ENCODE data around the gene OCA2.
A peak's percentile ranks its signal among the peaks of the same experiment; 100 is the strongest.

The OCA2 gene

DNA sequence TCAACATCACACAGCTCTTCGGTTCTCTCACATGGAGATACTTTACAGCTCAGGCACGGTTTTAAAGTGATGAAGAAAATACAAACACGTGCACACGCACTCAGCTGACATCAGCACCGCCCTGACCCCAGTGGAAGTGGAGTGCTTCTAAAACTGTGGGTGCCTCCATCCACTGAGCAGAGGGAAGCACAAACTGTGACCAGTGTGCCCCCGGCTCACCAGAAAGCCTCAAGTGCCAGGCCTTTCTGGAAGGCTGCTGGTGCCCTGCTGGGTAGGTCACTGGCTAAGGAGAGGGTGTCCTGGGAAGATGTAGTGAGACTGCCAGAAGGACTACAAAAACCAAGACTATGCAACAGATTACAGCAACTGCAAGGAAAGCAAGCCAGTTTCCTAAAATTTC is 78.5 kb downstream of the OCA2 start:
- peak; percentile 9 for DNase-seq (ENCODE audit: low spot score)
- TF ChIP-seq, protein P1, sequence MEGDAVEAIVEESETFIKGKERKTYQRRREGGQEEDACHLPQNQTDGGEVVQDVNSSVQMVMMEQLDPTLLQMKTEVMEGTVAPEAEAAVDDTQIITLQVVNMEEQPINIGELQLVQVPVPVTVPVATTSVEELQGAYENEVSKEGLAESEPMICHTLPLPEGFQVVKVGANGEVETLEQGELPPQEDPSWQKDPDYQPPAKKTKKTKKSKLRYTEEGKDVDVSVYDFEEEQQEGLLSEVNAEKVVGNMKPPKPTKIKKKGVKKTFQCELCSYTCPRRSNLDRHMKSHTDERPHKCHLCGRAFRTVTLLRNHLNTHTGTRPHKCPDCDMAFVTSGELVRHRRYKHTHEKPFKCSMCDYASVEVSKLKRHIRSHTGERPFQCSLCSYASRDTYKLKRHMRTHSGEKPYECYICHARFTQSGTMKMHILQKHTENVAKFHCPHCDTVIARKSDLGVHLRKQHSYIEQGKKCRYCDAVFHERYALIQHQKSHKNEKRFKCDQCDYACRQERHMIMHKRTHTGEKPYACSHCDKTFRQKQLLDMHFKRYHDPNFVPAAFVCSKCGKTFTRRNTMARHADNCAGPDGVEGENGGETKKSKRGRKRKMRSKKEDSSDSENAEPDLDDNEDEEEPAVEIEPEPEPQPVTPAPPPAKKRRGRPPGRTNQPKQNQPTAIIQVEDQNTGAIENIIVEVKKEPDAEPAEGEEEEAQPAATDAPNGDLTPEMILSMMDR (IDR thresholded peaks at IDR 0.05; ENCODE audit: extremely low read depth, missing control alignments), result no peak

DNA sequence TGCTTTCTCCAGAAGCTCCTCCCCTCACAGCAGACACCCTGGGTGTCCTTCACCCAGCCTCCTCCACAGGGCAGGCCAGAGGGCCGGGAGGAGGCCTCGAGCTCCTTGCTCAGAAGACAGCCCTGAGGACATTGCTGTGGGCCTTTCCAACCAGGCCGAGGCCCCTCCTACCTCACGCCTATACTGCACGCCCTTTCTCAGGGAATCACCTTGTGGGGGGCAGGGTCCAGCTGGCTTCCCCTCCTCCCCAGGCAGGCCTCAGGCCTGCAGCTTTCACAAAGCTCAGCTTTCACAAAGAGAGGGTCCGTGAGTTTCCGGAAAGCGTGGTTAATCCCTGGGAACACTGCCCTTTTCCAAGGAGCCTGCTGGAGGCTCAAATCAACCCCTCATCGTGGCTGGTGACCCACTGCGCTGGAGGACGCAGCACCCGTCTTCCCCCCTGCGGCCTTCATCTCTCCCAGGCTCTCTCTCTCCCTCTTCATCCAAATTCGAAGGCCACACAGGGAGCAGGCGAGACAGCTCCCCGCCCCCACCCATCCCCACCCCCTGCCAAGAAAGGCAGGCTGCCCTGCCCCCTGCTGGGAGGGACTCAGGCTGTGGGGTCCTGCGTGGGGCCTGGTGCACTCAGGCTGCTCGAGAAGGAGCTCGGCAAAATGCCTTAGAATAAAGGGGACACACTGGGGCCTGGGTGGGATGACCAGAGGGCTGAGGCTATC is 79.4 kb downstream of the OCA2 start:
- TF ChIP-seq, protein P1 (IDR thresholded peaks at IDR 0.05; ENCODE audit: extremely low read depth, missing control alignments), result no peak
- DNase-seq (ENCODE audit: low spot score), result no peak

DNA sequence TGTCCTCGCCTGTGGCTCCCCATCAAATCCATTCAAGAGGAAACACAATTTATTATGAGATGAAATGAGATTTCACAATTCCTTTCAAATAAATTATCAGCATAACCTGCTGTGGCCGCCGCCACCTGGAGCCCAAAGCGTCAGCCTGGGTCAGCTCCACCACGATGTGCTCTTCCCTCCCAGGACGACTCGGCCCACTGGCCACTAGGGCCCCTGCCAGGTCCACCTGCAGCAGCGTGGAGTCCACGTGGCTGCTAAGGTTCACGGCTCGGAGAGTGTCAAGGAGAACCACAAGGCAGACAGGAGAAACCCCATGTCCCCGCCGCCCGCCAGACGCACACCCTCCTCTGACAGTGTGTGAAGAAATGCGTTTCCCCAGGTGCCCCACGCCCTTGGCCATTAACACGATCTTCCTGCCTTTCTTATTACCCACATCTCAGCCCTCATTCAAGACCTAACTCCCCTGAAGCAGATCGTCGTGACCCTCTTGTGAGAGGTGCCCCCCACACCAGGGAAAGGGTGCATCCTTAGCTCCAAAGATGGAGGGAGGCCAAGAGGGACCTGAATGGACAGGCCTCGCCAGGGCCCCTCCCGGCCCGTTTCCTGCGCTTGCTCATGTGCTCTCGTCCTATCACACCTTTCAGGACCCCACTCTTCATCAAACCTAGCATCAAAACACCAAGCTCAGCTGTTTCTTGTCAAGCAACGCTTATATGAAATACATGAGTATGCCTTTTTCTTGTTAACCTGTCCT is 80.6 kb downstream of the OCA2 start:
- DNase-seq (ENCODE audit: low spot score), result no peak
- TF ChIP-seq, protein P1 (IDR thresholded peaks at IDR 0.05; ENCODE audit: extremely low read depth, missing control alignments), result no peak

DNA sequence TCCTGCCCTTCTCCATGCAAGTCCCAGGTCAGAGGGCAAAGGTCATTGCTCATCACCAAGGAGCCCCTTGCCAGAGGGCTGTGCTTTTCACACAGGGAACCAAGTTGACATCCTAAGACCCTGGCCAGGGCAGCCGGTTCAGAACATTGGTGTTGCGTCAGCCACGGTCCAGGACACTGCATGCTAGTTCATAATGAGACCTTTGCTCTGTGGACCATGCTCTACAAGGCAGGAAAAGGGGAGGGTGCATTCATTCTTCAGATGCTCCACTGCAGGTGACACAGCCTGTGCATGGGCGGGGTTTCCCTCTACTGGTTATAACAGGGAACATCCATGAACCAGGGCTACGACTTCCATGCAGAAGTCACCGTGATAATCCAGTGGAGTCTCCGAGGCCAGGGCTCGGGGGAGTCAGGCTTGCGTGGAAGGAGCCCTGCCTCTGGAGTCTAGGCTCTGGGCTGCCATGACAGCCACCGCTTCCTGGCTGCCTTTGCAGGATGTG is 81.6 kb downstream of the OCA2 start:
- TF ChIP-seq, protein P1 (IDR thresholded peaks at IDR 0.05; ENCODE audit: extremely low read depth, missing control alignments), result no peak
- no peak for DNase-seq (ENCODE audit: low spot score)

DNA sequence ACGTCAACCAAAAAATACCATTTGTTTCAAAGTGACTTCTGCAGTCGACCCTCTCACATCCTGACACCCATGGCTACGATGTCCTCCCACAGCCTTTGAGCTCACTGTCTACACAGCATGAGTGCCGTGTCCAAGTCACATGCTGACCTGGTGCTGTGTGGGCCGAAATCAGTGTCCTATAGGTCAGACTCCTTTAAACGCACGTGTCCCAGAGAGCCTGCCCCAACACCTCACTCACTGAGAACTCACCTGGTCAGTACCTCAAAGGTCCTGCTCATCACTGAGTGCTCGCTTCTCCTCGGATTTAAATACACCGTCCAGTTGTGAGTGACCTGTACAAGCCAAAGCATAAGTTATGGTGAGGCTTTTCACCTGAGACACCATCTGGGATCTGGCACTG is 83.3 kb downstream of the OCA2 start:
- no peak for DNase-seq (ENCODE audit: low spot score)
- TF ChIP-seq, protein P1 (IDR thresholded peaks at IDR 0.05; ENCODE audit: extremely low read depth, missing control alignments), result no peak

DNA sequence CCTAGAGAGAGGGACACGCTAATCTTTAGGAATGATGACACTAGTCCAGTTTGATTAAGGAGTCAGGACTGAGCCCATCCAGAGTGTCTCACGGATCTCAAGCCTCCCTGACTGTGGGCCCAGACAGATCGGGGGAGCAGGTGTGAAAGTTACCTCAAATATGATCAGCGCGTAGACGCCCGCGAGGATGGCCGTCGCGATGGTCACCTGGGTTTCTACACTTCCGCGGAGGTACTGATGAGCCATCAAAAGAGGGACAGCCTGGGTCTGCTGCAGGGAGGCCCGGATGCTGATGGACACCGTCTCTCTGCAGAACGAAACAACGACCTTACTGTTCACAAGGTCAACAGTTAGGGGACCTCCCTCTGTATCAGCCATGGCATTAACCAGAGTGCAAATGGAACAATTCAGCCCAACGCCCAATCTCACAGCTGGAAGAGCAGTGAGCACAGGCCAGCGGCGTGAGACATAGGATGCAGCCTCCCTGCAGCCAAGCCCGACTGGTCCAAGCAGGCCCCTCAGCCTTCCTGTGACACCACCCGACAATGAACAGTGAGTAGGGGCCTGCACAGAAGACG is 84.4 kb downstream of the OCA2 start:
- no peak for DNase-seq (ENCODE audit: low spot score)
- TF ChIP-seq, protein P1 (IDR thresholded peaks at IDR 0.05; ENCODE audit: extremely low read depth, missing control alignments), result no peak

DNA sequence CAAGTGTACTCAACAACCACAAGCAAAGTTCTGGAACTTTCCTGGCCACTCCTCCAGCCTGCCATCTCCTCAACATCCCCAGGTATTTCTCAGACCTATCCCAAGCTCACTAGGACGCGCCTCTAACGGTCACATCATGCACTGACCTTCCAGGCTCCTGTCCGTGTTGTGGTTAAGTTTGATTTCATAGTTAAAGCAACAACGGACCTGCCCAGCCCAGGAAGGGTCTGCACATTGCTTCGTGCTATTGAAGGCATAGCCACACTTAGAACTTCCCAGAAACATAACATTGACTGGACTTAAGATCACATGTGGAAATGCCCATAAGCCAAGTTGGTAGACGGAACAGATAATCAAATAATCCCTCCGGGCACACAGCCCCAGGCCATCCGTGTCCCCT is 85.1 kb downstream of the OCA2 start:
- no peak for DNase-seq (ENCODE audit: low spot score)
- TF ChIP-seq, protein P1 (IDR thresholded peaks at IDR 0.05; ENCODE audit: extremely low read depth, missing control alignments), result no peak

Data from GM20000 (cell line).